ENCODE data around the gene ANKRD33B.
A peak's percentile ranks its signal among the peaks of the same experiment; 100 is the strongest.
"Not testable (repeated sequence)": the region's sequence is repeated elsewhere in the genome, so short reads cannot be mapped to it uniquely, and the experiment has no call there.

ANKRD33B gene

DNA sequence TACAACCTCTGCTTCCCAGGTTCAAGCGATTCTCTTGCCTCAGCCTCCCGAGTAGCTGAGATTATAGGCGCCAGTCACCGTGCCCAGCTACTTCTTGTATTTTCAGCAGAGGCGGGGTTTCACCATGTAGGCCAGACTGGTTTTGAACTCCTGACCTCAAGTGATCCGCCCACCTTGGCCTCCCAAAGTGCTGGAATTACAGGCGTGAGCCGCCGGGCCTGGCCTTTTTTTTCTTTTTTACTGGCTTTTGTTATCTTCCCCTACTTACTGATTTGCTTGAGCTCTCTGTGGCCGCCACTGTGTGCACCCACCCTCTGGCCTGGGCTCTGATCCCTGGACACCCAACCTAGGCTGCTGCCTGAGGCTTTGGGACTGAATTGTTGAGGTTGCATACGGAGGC is 60.3 kb downstream of the ANKRD33B start:
- DNase-seq = no peak

DNA sequence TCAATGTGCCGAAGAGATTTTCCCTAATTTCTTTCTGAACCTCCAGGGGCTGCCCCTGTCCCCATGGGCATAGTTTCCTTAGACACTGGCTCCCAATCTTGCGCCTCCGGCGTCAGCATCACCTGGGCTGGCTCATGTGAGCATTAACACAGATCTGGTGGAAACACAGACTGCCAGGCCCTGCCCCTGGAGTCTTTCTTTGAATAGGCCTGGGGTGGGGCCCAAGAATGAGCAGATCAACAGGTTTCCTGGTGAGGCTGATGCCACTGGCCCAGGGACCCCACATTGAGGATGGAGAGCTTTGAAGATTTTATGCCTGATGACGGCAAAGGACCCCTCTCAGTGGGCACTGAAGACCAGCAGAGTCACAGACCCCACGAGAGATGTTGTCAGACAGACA is 60.8 kb downstream of the ANKRD33B start:
- no peak for DNase-seq

DNA sequence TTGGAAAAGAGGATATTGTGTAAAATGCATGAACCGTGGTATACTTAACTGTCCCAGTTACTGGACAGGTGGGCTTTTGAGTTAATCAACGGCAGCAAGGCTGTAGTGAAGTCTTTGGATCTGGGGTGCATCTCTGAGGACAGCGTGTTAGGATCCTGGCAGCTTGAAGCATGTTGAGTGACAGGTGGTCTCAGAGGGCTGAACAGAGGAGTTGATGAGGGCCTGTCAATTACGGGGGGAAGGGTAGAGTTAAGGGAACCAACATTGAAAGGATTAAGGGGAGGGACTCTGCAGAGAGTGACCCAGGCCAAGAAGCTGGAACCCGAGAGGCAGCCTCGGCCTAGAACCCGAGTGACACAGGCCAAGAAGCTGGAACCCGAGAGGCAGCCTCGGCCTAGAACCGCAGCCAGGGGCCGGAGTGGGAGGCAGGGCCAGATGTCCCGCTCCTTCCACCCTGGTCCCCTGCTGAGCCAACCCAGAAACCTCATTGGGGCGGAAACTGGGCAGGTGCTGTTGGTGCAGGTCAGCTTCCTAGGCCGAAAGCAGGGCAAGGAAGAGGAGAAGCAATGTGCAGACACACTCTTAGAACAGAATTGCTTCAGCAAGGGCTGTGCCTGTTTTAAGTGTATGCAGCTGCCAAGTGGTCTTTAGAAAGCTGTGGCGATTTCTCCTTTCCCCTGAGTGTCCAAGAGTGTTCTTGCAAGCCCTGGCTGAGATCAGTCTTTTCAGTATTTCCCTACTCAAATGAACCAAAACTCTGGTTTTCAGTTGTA is 62.0 kb downstream of the ANKRD33B start:
- no peak for DNase-seq

DNA sequence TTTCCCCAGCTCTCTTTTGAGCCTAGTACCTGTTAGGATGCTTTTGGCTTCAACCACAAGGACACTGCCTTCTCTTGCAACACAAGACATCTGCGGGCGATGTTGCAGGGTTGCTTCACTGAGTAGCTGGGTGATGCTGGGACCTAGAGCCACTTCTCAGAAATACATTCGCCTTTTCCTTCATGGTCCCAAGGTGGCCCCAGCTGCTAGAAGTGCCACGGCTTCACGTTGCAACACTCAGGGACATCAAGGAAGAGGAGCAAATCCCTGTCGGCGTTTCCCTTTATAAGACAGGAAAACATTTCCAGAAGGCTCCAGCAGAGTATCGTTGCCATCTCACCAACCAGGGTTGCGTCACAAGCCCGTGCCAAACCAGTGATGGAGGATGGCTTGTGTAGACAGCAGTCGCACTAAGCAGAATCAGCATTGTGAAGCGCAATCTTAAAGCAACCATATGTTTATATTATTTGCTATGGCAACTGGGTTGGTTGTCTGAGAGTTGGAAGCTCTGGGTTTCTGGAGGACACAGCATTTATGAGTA is 62.7 kb downstream of the ANKRD33B start:
- no peak for DNase-seq

DNA sequence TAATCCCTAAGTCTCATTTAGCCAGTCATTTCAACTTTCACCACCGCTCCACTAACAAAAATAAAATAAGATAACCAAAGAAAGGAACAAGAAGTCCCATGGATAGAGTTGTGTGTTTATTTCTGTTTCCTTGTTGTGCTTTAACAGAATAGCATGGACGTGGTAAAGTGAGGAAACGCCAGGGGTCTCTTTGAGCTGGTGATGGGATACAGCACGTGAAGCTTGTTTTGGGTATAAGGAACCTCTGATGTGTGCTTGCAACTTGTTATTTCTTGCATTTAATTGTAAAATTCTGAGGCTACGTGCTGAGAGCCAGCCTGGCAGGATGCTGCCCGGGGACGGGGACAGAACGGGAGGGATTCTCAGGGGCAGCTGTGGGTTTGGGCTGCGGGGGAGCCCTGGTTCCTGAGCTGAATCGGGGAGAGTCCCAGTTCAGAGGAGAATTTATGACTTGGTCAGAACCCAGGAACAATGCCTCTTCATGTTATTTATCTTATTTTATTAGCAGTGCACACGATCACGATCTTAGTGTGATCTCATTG is 63.4 kb downstream of the ANKRD33B start:
- DNase-seq = no peak

DNA sequence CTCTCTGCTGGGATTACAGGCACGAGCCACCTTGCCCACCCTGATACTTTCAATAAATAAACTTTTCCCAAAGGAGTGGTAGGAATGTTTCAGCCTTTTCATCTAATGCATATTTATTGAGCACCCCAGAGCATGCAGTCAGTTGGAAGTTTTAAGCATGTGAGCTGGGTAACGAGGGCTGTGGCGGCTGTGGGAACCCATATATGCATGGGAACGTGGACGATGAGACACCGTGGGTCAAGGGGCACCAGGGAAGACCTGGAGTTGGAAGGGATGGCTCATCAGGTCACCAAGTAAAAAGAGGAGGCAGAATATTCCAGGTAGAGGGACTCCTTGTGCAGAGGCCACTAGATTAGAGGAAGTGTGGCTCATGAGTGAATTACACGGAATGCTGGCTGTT is 64.7 kb downstream of the ANKRD33B start:
- no peak for DNase-seq

DNA sequence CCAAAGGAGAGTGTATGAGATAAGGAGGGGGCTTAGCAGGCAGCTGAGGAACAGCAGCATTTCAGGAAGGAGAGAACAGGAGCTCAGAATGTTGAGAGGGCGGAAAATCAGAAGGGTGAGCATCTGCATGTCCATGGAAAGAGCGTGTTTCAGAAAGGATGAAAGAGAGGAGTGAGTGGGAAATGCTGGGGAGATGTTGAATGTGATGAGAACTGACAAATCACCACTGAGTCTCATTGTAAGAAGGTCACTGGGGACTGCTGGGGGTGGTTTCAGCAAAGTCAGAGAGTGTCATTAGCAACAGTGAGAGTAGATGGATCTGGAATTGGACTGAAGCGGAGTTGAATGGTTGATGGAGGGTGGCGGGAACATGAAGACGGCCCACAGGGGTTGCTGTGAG is 65.8 kb downstream of the ANKRD33B start:
- DNase-seq = no peak

DNA sequence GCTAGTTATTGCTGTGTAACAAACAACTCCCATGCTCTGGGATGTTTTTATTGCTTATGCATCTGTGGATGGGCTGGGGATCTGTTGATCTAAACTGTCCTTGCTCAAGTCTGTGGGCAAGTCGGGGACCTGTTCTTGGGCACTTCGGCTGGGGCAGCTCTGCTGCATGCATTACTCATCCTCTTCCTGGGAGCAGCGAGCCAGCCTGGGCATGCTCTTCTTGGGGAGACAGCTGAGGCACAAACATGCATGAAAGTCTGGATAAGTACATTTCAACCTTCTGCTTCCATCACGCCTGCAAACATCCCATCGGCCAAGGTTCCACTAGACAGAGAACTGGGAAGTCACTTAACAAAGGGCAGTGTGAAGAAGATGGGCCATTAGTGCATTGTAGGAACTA is 66.3 kb downstream of the ANKRD33B start:
- no peak for DNase-seq

DNA sequence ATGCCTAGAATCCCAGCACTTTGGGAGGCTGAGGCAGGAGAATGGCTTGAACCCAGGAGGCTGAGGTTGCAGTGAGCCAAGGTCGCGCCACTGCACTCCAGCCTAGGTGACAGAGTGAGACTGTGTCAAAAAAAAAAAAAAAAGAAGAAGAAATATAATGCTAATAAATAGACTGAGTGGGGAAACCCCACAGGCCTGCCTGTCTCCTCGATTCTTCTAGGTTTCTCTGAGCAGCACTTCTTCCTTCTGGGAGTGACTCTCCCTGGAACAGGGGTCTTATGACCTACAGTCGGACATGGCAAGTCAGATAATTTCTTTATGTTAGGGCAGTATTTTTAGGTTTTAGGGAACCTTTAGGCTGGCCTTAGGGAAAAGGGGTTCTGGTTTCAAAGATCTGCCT is 66.9 kb downstream of the ANKRD33B start:
- not testable (repeated sequence) for DNase-seq

DNA sequence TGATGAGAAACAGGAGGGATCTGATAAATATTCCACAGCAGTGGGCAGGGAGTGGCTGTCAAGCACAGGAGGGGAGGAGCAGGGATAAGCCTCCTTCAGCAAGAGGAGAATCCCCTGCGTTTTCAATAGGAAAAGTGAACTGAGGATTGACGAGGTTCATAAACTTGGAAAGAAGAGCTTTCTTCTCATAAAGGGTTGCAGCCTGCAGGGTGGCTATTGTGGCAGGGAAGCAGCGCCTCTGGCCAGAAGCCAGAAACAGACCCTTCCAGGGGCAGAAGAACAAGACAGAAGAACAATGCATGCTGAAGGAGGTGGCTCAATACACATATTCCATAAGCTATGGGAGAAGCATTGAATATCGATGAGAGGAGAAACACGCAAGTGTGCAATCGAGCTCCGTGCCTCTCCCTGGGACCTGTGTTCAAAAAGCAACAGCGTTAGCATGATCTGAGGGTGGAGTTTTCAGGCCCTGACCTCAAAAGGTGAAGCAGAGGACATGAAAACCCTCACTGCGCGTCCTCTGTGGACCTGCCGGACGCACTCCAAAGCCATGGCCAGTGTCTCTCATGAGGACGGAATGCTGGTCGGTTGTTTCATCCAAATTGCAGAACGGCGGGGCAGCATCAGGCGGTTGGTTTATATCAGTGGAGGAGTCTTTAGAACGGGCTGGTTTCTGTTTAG is 67.6 kb downstream of the ANKRD33B start:
- no peak for DNase-seq

DNA sequence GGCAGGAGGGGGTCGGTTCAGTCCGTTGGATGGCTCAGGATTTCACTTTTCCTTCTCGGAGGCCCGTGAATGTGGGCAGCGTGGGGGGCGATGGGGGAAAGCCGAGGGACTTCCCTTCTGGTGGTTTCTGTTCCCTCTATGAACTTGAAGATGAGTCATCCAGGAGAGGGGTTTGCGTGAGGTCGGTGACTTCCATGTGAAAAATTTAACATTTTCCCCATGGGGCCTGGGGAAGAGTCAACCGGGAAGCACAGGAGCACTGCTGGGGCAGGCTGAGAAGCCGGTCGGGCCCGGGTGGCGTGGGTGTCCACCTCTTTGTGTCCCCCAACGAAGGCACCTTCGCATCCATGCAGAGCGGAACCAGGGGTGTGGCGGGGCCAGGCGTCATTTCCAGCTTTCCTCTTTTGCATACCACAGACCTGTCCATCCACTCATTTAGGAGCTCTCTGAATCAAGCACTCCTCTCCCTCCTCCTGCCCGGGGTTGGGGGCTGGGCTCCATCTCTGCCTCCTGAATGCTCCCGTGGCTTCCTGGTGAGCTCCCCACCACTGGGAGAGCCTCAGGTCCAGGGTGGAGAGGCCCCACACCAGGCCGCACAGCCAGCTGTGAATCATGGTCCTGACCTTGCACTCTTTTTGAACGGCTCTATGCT is 68.4 kb downstream of the ANKRD33B start:
- peak; percentile 42 for DNase-seq

DNA sequence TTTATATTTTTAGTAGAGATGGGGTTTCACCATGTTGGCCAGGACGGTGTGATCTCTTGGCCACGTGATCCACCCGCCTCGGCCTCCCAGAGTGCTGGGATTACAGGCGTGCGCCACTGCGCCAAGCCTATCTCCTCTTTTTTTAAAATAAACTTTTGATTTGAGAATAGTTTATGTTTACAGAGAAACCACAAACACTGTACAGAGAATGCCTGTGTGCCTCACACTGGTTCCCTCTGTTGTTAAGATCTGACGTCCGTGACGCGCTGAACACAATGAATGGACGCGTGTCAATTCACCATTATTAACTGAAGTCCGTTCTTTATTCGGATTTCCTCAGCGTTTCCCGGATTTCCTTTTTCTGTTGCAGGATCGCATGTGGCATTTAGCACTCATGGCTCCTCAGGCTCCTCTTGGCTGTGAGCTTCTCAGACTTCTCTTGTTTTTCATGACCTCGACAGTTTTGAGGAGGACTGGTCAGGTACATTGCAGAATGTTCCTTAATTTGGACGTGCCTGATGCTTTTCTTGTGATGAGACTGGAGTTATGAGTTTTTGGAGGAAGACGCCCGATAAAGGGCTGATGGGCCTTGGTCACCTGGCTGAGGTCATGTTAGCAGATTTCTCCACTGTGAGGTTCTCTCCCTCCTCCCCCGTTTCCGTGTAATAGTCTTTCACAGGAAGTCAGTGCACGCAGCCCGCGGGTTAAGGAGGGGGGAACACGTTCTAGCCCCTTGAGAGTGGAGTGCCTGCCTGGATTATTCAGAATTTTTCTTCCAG is 69.6 kb downstream of the ANKRD33B start:
- DNase-seq = peak; percentile 22

DNA sequence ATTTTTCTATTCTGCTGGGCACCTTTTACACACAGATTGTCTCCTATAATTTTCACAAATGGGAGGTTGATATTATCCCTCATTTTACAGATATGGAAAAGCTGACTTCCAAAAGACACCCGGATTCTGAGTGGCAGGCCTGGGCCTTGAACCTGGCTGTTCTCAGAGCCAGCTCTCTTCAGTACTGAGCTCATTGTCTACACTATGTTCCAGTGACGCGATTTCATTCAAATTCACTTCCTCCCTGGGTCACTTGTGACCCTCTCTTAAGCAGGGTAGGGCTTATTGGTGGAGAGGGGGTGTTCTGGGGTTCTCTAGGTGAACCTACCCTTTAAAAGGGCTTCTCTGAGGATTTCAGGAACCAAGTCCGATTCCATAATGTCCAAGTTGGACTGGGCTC is 70.2 kb downstream of the ANKRD33B start:
- DNase-seq = no peak

DNA sequence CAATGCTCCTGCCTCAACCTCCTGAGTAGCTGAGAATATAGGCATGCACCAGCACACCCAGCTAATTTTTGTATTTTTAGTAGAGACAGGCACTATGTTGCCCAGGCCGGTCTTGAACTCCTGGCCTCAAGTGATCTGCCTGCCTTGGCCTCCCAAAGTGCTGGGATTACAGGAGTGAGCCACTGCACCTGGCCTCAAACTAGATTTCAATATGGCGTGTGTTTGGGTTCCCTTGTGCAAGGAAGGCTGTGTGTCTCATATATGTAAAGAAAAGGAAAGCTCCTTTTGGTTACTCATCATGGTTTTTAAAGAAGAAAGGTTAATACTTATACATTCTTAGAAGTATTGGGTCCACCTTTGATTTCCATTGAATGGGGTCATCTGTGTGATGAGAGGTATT is 70.7 kb downstream of the ANKRD33B start:
- DNase-seq = no peak

DNA sequence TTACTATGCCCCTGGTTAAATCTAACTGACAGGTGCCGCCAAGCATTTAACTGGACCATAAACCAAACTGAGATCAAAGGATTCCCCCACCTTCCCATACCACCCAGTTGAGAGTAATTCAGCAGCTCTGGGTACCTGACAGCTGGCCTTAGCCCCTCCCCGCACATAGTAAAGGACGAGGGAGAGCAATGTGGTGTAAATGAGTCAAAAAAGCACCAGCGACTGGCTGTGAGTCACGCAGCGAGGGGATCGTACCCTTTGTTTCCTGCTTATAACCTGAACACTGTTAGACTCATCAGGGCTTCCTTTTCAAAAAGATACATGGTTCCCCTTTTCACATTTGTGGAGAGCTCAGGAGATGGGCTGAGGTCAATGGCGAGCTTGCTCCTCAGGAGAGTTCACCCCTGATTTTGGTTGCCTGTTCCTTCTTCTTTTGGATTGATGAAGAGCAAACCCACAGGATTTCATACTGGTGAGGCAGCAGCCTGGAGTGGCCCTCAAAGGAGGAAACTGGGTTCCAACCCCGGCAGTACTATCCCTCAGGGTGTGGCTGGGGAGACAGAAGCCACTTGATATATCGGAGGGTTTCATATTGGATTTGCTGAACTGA is 71.5 kb downstream of the ANKRD33B start:
- DNase-seq = peak; percentile 67

DNA sequence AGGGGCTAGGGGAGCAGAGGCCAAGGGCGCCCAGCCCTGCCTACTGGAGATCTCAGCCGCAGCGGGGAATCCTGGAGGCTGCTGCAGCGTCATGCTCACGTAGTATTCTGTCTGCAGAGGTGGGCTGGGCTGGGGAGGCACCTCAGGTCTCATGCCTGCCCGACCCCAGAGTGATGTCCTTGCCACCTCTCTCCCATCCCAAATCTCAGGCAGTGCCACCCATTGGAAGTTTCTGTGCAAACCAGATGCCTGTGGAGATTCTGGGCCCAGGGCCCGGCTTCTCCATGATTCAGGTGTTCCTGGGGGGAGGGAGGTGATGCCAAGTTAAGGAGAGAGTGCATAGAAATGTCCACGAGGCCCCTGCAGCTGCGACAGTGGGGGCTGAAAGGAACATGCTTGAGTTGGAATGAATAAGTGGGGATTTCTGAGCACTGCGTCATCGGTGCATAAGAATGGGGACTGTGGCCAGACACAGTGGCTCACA is 72.0 kb downstream of the ANKRD33B start:
- DNase-seq = peak; percentile 17

DNA sequence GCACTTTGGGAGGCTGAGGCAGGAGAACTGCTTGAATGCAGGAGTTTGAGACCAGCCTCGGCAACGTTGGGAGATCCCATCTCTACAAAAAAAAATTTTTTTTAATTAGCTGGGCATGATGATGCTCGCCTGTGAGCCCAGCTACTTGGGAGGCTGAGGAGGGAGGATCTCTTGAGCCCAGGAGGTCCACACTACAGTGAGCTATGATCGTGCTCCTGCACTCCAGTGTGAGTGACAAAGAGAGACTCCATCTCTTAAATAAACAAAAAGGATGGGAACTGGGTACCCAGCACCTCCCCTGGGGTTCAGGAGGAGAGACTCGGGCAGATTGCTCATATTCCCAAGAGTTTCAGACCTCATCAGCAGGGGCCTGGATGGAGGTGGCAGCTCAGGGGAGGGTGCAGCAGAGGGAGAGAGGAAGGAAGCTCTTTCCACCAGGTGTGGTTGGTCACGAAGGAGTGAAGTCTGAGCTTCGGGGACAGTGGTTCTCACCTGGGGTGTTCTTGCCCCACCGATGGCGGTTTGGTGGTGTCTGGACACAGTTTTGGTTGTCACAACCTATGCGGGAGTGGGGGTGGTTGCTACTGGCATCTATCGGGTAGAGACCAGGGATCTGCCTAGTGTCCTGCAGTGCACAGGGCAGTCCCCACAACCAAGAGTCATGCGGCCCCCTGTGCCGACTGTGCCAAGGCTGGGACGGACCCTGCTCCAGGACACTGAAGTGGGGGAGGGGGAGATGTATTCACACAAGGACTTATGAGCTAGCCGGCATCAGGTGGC is 72.7 kb downstream of the ANKRD33B start:
- peak; percentile 27 for DNase-seq

DNA sequence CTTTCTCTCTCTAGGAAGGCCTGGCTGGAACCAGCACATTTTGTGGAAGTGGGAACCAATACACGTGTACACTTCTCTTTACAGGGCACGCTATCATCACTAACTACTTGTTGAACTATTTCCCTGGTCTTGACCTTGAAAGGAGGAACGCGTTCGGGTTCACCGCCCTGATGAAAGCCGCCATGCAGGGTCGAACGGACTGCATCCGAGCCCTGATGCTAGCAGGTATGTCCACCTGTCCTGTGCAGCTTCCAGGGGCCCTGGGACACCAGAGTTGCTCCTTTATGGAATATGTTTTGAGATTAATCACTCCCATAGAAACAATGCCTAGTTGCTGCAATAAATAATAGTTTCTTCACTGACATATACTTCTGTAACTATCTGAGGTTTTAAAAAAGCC is 74.1 kb downstream of the ANKRD33B start:
- peak; percentile 21 for DNase-seq

DNA sequence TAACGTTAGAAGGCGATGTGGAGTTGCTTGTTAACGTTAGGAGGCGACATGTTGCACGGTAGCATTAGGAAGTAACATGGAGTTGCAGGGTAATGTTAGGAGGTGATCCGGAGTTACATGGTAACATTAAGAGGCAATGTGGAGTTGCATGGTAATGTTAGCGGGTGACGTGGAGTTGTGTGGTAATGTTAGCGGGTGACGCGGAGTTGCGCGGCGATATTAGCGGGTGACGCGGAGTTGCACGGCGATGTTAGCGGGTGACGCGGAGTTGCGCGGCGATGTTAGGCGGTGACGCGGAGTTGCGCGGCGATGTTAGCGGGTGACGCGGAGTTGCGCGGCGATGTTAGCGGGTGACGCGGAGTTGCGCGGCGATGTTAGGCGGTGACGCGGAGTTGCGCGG is 74.9 kb downstream of the ANKRD33B start:
- DNase-seq = not testable (repeated sequence)

DNA sequence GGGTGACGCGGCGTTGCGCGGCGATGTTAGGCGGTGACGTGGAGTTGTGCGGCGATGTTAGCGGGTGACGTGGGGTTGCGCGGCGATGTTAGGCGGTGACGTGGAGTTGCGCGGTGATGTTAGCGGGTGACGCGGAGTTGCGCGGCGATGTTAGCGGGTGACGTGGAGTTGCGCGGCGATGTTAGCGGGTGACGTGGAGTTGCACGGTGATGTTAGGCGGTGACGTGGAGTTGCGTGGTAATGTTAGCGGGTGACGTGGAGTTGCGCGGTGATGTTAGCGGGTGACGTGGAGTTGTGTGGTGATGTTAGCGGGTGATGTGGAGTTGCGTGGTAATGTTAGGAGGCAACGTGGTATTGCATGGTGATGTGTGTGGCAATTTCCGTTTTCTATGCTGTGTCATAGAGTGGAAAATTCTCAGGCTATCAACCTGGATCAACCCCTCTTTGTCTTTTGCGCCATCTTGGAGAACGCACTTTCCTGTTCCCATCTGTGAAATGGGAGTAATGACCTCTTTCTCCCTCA is 76.0 kb downstream of the ANKRD33B start:
- peak; percentile 1 for DNase-seq

DNA sequence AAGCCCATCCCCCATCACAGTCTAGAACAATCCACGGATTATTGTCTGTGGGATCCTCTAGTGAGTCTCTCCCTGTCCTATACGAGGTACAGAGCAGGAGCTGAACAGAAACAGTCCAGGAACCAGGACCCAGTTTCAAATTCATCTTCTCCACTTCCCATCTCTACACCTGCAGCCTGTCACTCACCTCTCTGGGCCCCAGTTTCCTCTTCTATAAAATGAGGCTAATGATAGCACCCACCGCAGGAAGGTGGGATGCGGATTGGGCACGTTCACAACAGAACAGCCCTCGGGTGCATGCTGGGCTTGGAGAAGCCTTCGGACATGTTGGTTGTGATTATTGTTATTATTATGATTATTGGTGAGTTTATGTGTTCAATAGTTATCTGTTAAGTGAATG is 78.5 kb downstream of the ANKRD33B start:
- peak; percentile 21 for DNase-seq
